GM12891 (cell line): ENCODE data around the gene SLC5A1.

ENCODE experiments used
- PAX5 ChIP-seq: IDR thresholded peaks from 2 replicates; pipeline ENCODE4 v1.6.1; 2011; ENCODE audit warnings: low read length, moderate library complexity, mild to moderate bottlenecking; ENCODE audit not compliant: insufficient read depth, severe bottlenecking
- POLR2A ChIP-seq: IDR thresholded peaks from 2 replicates; pipeline ENCODE4 v1.6.1; 2011; ENCODE audit warnings: low read depth, low read length, control low read depth
- POLR2AphosphoS5 ChIP-seq: IDR thresholded peaks from 2 replicates; pipeline ENCODE4 v1.6.1; 2011; ENCODE audit warnings: low read depth, low read length, control low read depth
- POU2F2 ChIP-seq: IDR thresholded peaks from 2 replicates; pipeline ENCODE4 v1.6.1; 2011; ENCODE audit warnings: low read depth, mild to moderate bottlenecking, control low read depth, low read length, moderate library complexity
- TAF1 ChIP-seq: IDR thresholded peaks from 2 replicates; pipeline ENCODE4 v1.6.1; 2011; ENCODE audit warnings: low read depth, low read length, control low read depth

GRCh38 chr22:32158712-32159533 lies 115.9 kb downstream of the SLC5A1 start, which contains the start of gene C22orf42:
- TF ChIP-seq POLR2A (no peak), POLR2AphosphoS5 (no peak), TAF1 (no peak), POU2F2 (no peak), PAX5 (no peak)
